Glutamatergic neuron (in vitro differentiated cells): ENCODE results near the gene GLIS1. TPM values are rescaled to one million over a fixed set of nuclear protein-coding genes. Genes with fewer than 3 reads are reported as not detected.

Experiments used
- DNase-seq: peaks from one replicate; pipeline ENCODE4 v3.0.0; 2022
- H3K27ac Mint-ChIP-seq: one replicate; pipeline ENCODE4 v1.8.0; 2020; ENCODE audit warnings: mild to moderate bottlenecking, mixed read lengths, inconsistent platforms; ENCODE audit not compliant: unreplicated experiment
- H3K27me3 Mint-ChIP-seq: one replicate; pipeline ENCODE4 v1.8.0; 2020; ENCODE audit warnings: mild to moderate bottlenecking, moderate library complexity, mixed read lengths, inconsistent platforms; ENCODE audit not compliant: unreplicated experiment
- H3K36me3 Mint-ChIP-seq: one replicate; pipeline ENCODE4 v1.8.0; 2020; ENCODE audit warnings: mild to moderate bottlenecking, mixed read lengths, inconsistent platforms; ENCODE audit not compliant: unreplicated experiment
- H3K4me1 Mint-ChIP-seq: one replicate; pipeline ENCODE4 v1.8.0; 2020; ENCODE audit warnings: mild to moderate bottlenecking, low read depth, mixed read lengths, inconsistent platforms; ENCODE audit not compliant: unreplicated experiment
- H3K4me3 Mint-ChIP-seq: one replicate; pipeline ENCODE4 v1.8.0; 2020; ENCODE audit warnings: mild to moderate bottlenecking, mixed read lengths, inconsistent platforms; ENCODE audit not compliant: unreplicated experiment
- H3K9me3 Mint-ChIP-seq: one replicate; pipeline ENCODE4 v1.8.0; 2020; ENCODE audit warnings: mild to moderate bottlenecking, moderate library complexity, mixed read lengths, inconsistent platforms; ENCODE audit not compliant: unreplicated experiment
- total RNA-seq: library from RNA; stranded (reverse); fragmentation: NEBNext Ultra II Directional; extraction: Animal tissue kit (Norgen Biotek cat#: 25700); gene quantifications from one replicate; pipeline ENCODE4 v1.2.1, GENCODE V29; 2021; ENCODE audit not compliant: unreplicated experiment
- TF ChIP-seq, protein P1 (sequence below): fragments of 200-600 bp; sonication (generic); IDR thresholded peaks from one replicate; pipeline ENCODE4 v1.5.0; 2021; ENCODE audit not compliant: partially characterized antibody, unreplicated experiment

The GLIS1 gene
- total RNA-seq, 1 donor from 2014 or later, result 0.76 TPM

DNA sequence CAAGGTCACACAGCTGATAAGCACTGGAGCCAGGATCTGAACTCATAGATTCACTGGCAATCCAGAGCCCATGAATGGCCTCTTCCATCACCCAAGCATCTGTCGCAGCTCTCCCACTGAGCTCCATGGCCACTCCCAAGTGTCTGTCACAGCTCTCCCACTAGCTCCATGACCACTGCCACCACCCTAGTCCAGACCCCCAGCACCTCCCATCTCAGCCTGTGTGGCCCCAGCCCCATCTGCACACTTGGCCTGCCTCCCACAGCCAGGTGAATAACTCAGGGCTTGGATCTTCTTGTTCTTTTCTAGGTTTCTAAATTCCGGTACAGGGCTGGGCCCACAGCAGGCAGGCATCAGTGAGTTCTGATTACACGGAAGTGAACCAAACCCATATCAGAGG is 76.0 kb downstream of the GLIS1 start:
- DNase-seq, result no peak
- Mint-ChIP-seq H3K27ac (no peak overlapping the region), H3K36me3 (no peaks in the 10 kb centered on the region), H3K27me3 (peaks cover 11% of the 10 kb centered on the region), H3K4me1 (peaks cover 6% of the 10 kb centered on the region), H3K4me3 (no peak overlapping the region), H3K9me3 (peaks cover 7% of the 10 kb centered on the region)
- TF ChIP-seq, protein P1, sequence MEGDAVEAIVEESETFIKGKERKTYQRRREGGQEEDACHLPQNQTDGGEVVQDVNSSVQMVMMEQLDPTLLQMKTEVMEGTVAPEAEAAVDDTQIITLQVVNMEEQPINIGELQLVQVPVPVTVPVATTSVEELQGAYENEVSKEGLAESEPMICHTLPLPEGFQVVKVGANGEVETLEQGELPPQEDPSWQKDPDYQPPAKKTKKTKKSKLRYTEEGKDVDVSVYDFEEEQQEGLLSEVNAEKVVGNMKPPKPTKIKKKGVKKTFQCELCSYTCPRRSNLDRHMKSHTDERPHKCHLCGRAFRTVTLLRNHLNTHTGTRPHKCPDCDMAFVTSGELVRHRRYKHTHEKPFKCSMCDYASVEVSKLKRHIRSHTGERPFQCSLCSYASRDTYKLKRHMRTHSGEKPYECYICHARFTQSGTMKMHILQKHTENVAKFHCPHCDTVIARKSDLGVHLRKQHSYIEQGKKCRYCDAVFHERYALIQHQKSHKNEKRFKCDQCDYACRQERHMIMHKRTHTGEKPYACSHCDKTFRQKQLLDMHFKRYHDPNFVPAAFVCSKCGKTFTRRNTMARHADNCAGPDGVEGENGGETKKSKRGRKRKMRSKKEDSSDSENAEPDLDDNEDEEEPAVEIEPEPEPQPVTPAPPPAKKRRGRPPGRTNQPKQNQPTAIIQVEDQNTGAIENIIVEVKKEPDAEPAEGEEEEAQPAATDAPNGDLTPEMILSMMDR, result no peak

DNA sequence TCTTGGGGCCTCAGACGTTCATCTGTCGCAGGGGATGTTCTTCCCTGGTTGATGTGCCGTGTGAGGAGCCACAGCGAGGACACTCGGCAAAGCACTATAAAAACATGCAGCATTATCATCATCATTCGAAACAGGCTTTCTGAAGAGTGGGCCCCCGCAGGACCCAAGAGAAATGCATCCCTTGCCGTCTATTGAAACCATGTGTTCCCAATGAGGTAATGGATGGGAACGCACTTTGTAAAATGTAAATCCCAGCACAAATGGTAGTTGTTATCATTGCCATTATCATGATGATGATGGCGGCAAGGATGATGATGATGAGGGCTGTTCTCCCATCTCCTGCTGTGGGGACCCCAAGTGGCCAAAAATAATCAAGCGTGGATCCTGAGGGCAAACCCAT is 76.8 kb downstream of the GLIS1 start:
- DNase-seq, result no peak
- TF ChIP-seq, protein P1, result no peak
- no peak overlapping the region for H3K27ac Mint-ChIP-seq
- H3K4me1 Mint-ChIP-seq, result peaks cover 6% of the 10 kb centered on the region
- peaks cover 5% of the 10 kb centered on the region for H3K9me3 Mint-ChIP-seq
- peaks cover 11% of the 10 kb centered on the region for H3K27me3 Mint-ChIP-seq
- H3K36me3 Mint-ChIP-seq, result no peaks in the 10 kb centered on the region
- H3K4me3 Mint-ChIP-seq, result no peak overlapping the region

DNA sequence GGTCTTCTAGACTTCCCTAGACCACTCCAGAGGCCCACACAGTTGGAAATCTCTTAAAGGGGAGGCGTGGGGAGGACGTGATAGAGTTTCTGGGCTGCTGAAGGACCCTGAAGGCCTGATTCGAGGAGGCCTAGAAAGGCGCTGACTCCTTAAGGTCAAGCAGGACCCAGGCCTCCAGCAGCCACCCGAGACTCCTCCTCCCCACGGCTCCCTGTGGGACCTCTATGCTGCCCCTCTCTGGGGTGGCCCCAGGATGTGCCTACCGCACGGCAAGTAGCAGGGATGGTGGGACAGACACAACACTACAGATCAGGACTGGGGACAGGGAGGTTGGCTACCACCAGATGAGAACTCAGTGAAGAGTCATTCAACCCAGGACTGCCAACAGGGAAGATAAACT is 77.5 kb downstream of the GLIS1 start:
- Mint-ChIP-seq H3K36me3 (no peaks in the 10 kb centered on the region), H3K4me3 (no peak overlapping the region), H3K9me3 (peaks cover 5% of the 10 kb centered on the region), H3K27ac (no peak overlapping the region), H3K4me1 (peaks cover 6% of the 10 kb centered on the region), H3K27me3 (peaks cover 11% of the 10 kb centered on the region)
- TF ChIP-seq, protein P1, result no peak
- DNase-seq, result no peak

DNA sequence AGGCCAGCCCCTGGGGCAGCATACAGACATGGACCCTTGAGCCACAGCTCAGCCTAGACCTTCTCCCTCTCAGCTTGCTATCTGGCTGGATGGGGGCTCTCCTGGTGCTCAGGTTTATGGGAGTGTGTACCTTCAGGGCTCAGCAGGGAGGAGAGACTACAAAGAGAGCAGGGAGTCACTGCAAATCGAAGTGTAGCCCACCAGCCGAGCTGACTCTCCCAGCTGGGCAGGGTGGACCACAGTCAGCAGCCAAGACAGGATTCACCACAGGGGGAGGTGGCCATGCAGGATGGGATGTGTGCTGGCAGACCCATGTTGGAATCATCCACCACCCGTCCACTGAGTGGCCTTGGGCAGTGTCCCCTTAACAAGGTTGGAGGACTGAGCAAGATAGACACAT is 78.3 kb downstream of the GLIS1 start:
- peaks cover 6% of the 10 kb centered on the region for H3K4me1 Mint-ChIP-seq
- H3K9me3 Mint-ChIP-seq, result peaks cover 5% of the 10 kb centered on the region
- peaks cover 9% of the 10 kb centered on the region for H3K27me3 Mint-ChIP-seq
- TF ChIP-seq, protein P1, result no peak
- no peak overlapping the region for H3K27ac Mint-ChIP-seq
- no peak for DNase-seq
- H3K4me3 Mint-ChIP-seq, result no peak overlapping the region
- H3K36me3 Mint-ChIP-seq, result no peaks in the 10 kb centered on the region

DNA sequence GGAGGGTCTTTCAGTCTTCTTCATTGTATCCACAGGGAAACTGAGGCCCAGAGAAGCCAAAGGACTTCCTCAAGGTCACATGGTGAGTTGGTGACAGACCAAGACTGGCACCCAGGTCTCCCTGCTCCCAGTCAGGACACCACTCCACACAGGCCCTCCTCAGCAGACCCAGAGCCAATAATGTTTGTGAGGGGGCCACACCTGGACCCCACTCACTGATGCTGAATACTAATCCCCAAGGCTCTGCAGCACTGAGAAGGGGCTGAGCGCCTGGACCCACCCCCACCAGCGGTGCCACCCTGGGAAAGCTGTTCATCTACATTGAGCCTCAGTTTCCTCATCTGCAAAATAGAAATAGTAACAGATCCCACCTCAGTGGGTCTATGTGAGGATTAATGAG is 79.5 kb downstream of the GLIS1 start:
- peaks cover 5% of the 10 kb centered on the region for H3K9me3 Mint-ChIP-seq

More for the DNA sequence above, 79.5 kb downstream of the GLIS1 start:
- no peak overlapping the region for H3K27ac Mint-ChIP-seq
- H3K4me3 Mint-ChIP-seq, result no peak overlapping the region
- no peak for DNase-seq
- H3K36me3 Mint-ChIP-seq, result peaks cover 3% of the 10 kb centered on the region
- TF ChIP-seq, protein P1, result no peak
- peaks cover 11% of the 10 kb centered on the region for H3K27me3 Mint-ChIP-seq
- peaks cover 4% of the 10 kb centered on the region for H3K4me1 Mint-ChIP-seq
